ENCODE data around the gene EZH2.

GRCh38 chr7:148914208-148914777 lies 30.2 kb upstream of the EZH2 start:
- TF ChIP-seq GATA2 (IDR thresholded peaks at IDR 0.05; ENCODE audit: low read depth, low read length), result no peak
- no peak for TF ChIP-seq GATA3 (IDR thresholded peaks at IDR 0.05; ENCODE audit: low read depth, low read length)

All from SH-SY5Y (cell line).